Neural cell (in vitro differentiated cells): ENCODE results near the gene WDR44. TPM values are rescaled to one million over a fixed set of nuclear protein-coding genes. Genes with fewer than 3 reads are reported as not detected.

Source experiments
- H2AFZ ChIP-seq: fragments of 200-600, 300-800 bp; sonication (generic), shearing (Covaris generic); 2 replicates; pipeline ENCODE4 v1.6.0; 2014; ENCODE audit warnings: low read depth, mild to moderate bottlenecking, antibody characterized with exemption, low read length, moderate library complexity
- H3F3A ChIP-seq: fragments of 200-600 bp; shearing (Covaris generic); 2 replicates; pipeline ENCODE4 v1.6.1; 2016; ENCODE audit warnings: mild to moderate bottlenecking, moderate library complexity, mixed read lengths, antibody characterized with exemption, low read length; ENCODE audit not compliant: insufficient read depth, poor library complexity, severe bottlenecking
- H3K27ac ChIP-seq: fragments of 200-600, 300-800 bp; sonication (generic), shearing (Covaris generic); 2 replicates; pipeline ENCODE4 v1.5.1; 2014; ENCODE audit warnings: mild to moderate bottlenecking, low read length, moderate library complexity
- H3K27me3 ChIP-seq: fragments of 300-800, 200-600 bp; sonication (generic), shearing (Covaris generic); 2 replicates; pipeline ENCODE4 v1.6.0; 2014; ENCODE audit warnings: mild to moderate bottlenecking, low read depth, low read length, moderate library complexity; ENCODE audit not compliant: insufficient read depth
- H3K36me3 ChIP-seq: fragments of 300-800, 200-600 bp; sonication (generic), shearing (Covaris generic); 2 replicates; pipeline ENCODE4 v1.5.1; 2014; ENCODE audit warnings: mild to moderate bottlenecking, antibody characterized with exemption, low read length, moderate library complexity; ENCODE audit not compliant: insufficient read depth
- H3K4me2 ChIP-seq: fragments of 300-800, 200-600 bp; sonication (generic), shearing (Covaris generic); 2 replicates; pipeline ENCODE4 v1.6.0; 2014; ENCODE audit warnings: mild to moderate bottlenecking, low read length
- H3K4me3 ChIP-seq: fragments of 300-800, 200-600 bp; sonication (generic), shearing (Covaris generic); 2 replicates; pipeline ENCODE4 v1.5.1; 2014; ENCODE audit warnings: mild to moderate bottlenecking, low read length, moderate library complexity
- H3K79me2 ChIP-seq: fragments of 200-600 bp; shearing (Covaris generic); replicated peaks from 2 replicates; pipeline ENCODE4 v1.6.0; 2014; ENCODE audit warnings: mild to moderate bottlenecking, low read length, moderate library complexity; ENCODE audit not compliant: insufficient read depth
- H3K9ac ChIP-seq: fragments of 300-800, 200-600 bp; sonication (generic), shearing (Covaris generic); 2 replicates; pipeline ENCODE4 v1.6.1; 2016; ENCODE audit warnings: mild to moderate bottlenecking, low read length, mixed read lengths
- H3K9me2 ChIP-seq: fragments of 200-600 bp; shearing (Covaris generic); 2 replicates; pipeline ENCODE4 v1.6.1; 2016; ENCODE audit warnings: mild to moderate bottlenecking, low read length, mixed read lengths; ENCODE audit not compliant: insufficient read depth
- H3K9me3 ChIP-seq: fragments of 200-600, 300-800 bp; sonication (generic), shearing (Covaris generic); 2 replicates; pipeline ENCODE4 v1.6.1; 2016; ENCODE audit warnings: mild to moderate bottlenecking, mixed run types, low read length, moderate library complexity, mixed read lengths
- H4K20me1 ChIP-seq: fragments of 200-600 bp; shearing (Covaris generic); 2 replicates; pipeline ENCODE4 v1.6.1; 2016; ENCODE audit warnings: mild to moderate bottlenecking, mixed run types; ENCODE audit not compliant: insufficient read depth
- CTCF ChIP-seq: fragments of 450-650 bp; IDR thresholded peaks from 2 replicates; pipeline ENCODE4 v1.5.1; 2014; ENCODE audit warnings: antibody characterized with exemption, mild to moderate bottlenecking, moderate library complexity; ENCODE audit not compliant: poor library complexity, severe bottlenecking
- EP300 ChIP-seq: fragments of 450-650 bp; conservative IDR thresholded peaks from 2 replicates; pipeline ENCODE4 v1.6.1; 2014; ENCODE audit warnings: antibody characterized with exemption, mild to moderate bottlenecking, moderate library complexity; ENCODE audit not compliant: poor library complexity, severe bottlenecking
- EZH2 ChIP-seq: fragments of 200-600, 300-800 bp; shearing (Covaris generic), sonication (generic); IDR thresholded peaks from 2 replicates; pipeline ENCODE4 v1.6.1; 2014; ENCODE audit warnings: antibody characterized with exemption, low read length, borderline replicate concordance, mild to moderate bottlenecking; ENCODE audit not compliant: insufficient read depth, poor library complexity, severe bottlenecking
- MXI1 ChIP-seq: fragments of 450-650 bp; conservative IDR thresholded peaks from 2 replicates; pipeline ENCODE4 v1.6.1; 2014; ENCODE audit warnings: antibody characterized with exemption, mild to moderate bottlenecking; ENCODE audit not compliant: poor library complexity, severe bottlenecking
- POLR2AphosphoS5 ChIP-seq: IDR thresholded peaks from 2 replicates; pipeline ENCODE4 v1.6.1; 2012
- RAD21 ChIP-seq: fragments of 450-650 bp; conservative IDR thresholded peaks from 2 replicates; pipeline ENCODE4 v1.6.1; 2014; ENCODE audit warnings: antibody characterized with exemption, mild to moderate bottlenecking, moderate library complexity
- REST ChIP-seq: IDR thresholded peaks from 2 replicates; pipeline ENCODE4 v1.6.1; 2012; ENCODE audit warnings: borderline replicate concordance
- SMC3 ChIP-seq: fragments of 450-650 bp; conservative IDR thresholded peaks from 2 replicates; pipeline ENCODE4 v1.6.1; 2014; ENCODE audit warnings: antibody characterized with exemption, mild to moderate bottlenecking, moderate library complexity; ENCODE audit not compliant: poor library complexity
- TAF1 ChIP-seq: IDR thresholded peaks from 2 replicates; pipeline ENCODE4 v1.6.1; 2012; ENCODE audit warnings: low read depth
- polyA plus RNA-seq: library from polyadenylated mRNA; depleted of rRNA; stranded (reverse); fragments of >200 nt; gene quantifications from 2 replicates; pipeline ENCODE4 v1.2.3, GENCODE V29; 2014

The WDR44 gene
- polyA plus RNA-seq, 1 donor from 2014 or later: 19.3 TPM

- no peak for TF ChIP-seq MXI1
- TF ChIP-seq REST: no peak
- no peak for TF ChIP-seq SMC3
- no peak for TF ChIP-seq EZH2
- TF ChIP-seq CTCF: no peak
- no peak for TF ChIP-seq RAD21
- no peak for TF ChIP-seq TAF1
- TF ChIP-seq EP300: no peak
- TF ChIP-seq POLR2AphosphoS5: no peak
- no peaks in the 10 kb centered on the region for H3K9me2 ChIP-seq
- no peak overlapping the region for H3K27ac ChIP-seq
- H4K20me1 ChIP-seq: no peaks in the 10 kb centered on the region
- H3K36me3 ChIP-seq: no peaks in the 10 kb centered on the region
- no peak overlapping the region for H2AFZ ChIP-seq
- H3F3A ChIP-seq: no peaks in the 10 kb centered on the region
- H3K4me3 ChIP-seq: peak overlapping the region; percentile 77
- H3K4me2 ChIP-seq: peak overlapping the region; percentile 6
- no peaks in the 10 kb centered on the region for H3K9me3 ChIP-seq
- peaks cover 19% of the 10 kb centered on the region for H3K79me2 ChIP-seq
- no peak overlapping the region for H3K9ac ChIP-seq
- no peaks in the 10 kb centered on the region for H3K27me3 ChIP-seq
Measured at GRCh38 chrX:118498351-118498750, 152.4 kb downstream of the WDR44 start.

DNA sequence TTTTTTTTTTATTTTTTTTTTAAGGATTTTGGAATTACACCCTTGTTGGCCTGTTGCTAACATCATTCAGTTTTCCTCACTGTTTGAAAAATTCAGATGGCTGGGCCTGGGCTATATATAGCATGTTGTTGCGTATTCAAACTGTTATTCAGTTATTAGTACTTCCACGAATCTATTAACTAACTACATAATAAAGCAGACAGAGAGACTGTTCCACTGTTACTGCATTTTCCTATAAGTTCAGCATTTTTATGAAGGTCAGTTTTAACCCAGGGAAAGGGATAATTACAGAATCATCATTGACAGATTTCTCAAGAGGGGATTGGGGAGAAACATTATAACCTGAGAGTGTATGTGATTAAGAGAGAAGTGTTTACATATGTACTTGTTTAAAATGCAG is 152.8 kb downstream of the WDR44 start:
- TF ChIP-seq SMC3: no peak
- TF ChIP-seq EZH2: no peak
- no peak for TF ChIP-seq MXI1
- no peak for TF ChIP-seq REST
- TF ChIP-seq TAF1: no peak
- TF ChIP-seq POLR2AphosphoS5: no peak
- no peak for TF ChIP-seq RAD21
- TF ChIP-seq CTCF: no peak
- no peak for TF ChIP-seq EP300

More for the DNA sequence above, 152.8 kb downstream of the WDR44 start:
- Histone ChIP-seq H2AFZ (no peak overlapping the region), H3F3A (no peaks in the 10 kb centered on the region), H3K9ac (no peak overlapping the region), H3K27ac (no peak overlapping the region), H3K9me3 (no peaks in the 10 kb centered on the region), H3K9me2 (no peaks in the 10 kb centered on the region), H4K20me1 (no peaks in the 10 kb centered on the region), H3K4me3 (peak overlapping the region; percentile 77), H3K4me2 (peak overlapping the region; percentile 10), H3K27me3 (no peaks in the 10 kb centered on the region), H3K36me3 (no peaks in the 10 kb centered on the region), H3K79me2 (peaks cover 19% of the 10 kb centered on the region)
